HCT116 (cell line): ENCODE data around the gene HSPA12A. TPM values are rescaled to one million over a fixed set of nuclear protein-coding genes. Genes with fewer than 3 reads are reported as not detected.

Experiments used
- ATAC-seq: fragments of 200-7000 bp; cut with Tn5 transposase; 2 replicates; pipeline ENCODE4 v1.9.1; 2020; ENCODE audit warnings: mild to moderate bottlenecking, moderate library complexity
- Bru-seq: library from RNA; stranded (reverse); fragments of 400-500 nt; gene quantifications from one replicate; lab custom pipeline; 2021; lab: Mats Ljungman, UMichigan
- BruChase-seq, 2 experiments: library from RNA; stranded (reverse); fragments of 400-500 nt; gene quantifications; one replicate each; lab custom pipeline; 2021; lab: Mats Ljungman, UMichigan
- BruUV-seq: library from RNA; stranded (reverse); fragments of 400-500 nt; replicated peaks from 2 replicates; lab custom pipeline; 2021; lab: Mats Ljungman, UMichigan
- CTCF ChIA-PET: fragments of 300-600 bp; sonication (Branson Sonifier 250); formaldehyde crosslinking; loops from one replicate; lab custom pipeline; 2021; ENCODE audit warnings: antibody characterized with exemption; lab: Charles Lee
- POLR2A ChIA-PET: fragments of 300-600, 350-600 bp; sonication (Branson Sonifier 250); formaldehyde crosslinking; loops from one replicate; lab custom pipeline; 2021; ENCODE audit warnings: antibody characterized with exemption; lab: Charles Lee
- RAD21 ChIA-PET, 2 experiments: fragments of 300-600 bp; sonication (Branson Sonifier 250); formaldehyde crosslinking; loops; one replicate each; lab custom pipeline; 2023; ENCODE audit warnings: low total read pairs in 2 of 2; ENCODE audit not compliant: uncharacterized antibody in 2 of 2, unreplicated experiment in 2 of 2, low non-redundant PET in 1 of 2; lab: Charles Lee
- DNase-seq: peaks from one replicate; pipeline ENCODE4 v3.0.0-alpha.2; 2010; ENCODE audit warnings: low read depth, low spot score
- H2AFZ ChIP-seq: fragments of 200-600 bp; shearing (Covaris generic), sonication (generic); 2 replicates; pipeline ENCODE4 v1.6.1; 2017; ENCODE audit warnings: low read depth, mixed run types, mixed read lengths, antibody characterized with exemption, low read length; ENCODE audit not compliant: poor library complexity, severe bottlenecking
- H3K27ac ChIP-seq: 2 replicates; pipeline ENCODE4 v1.5.1; 2012; ENCODE audit warnings: low read depth, low read length
- H3K27me3 ChIP-seq: fragments of 200-600 bp; sonication (generic); 2 replicates; pipeline ENCODE4 v1.6.1; 2016; ENCODE audit warnings: mixed run types, low read length, mixed read lengths; ENCODE audit not compliant: insufficient read depth
- H3K36me3 ChIP-seq, 2 experiments: fragments of 200-500 bp in 1 of 2; fragments of 200-600 bp in 1 of 2; sonication (Bioruptor generic) in 1 of 2; sonication (generic) in 1 of 2; 2 replicates each; pipeline versions ENCODE4 v1.5.1 to v1.6.1; 2014 to 2016; ENCODE audit warnings: low read length in 2 of 2, inconsistent platforms in 1 of 2, mixed read lengths in 1 of 2, mixed run types in 1 of 2; ENCODE audit not compliant: insufficient read depth in 2 of 2, control insufficient read depth in 1 of 2
- H3K4me1 ChIP-seq, 2 experiments: fragments of 200-600 bp in 1 of 2; sonication (generic) in 1 of 2; 2 replicates each; pipeline versions ENCODE4 v1.5.1 to v1.6.1; 2012 to 2017; ENCODE audit warnings: low read length in 2 of 2, inconsistent platforms in 1 of 2, mild to moderate bottlenecking in 1 of 2, mixed read lengths in 1 of 2, mixed run types in 1 of 2, moderate library complexity in 1 of 2; ENCODE audit not compliant: insufficient read depth in 2 of 2, control insufficient read depth in 1 of 2
- H3K4me2 ChIP-seq: fragments of 200-600 bp; sonication (generic); 2 replicates; pipeline ENCODE4 v1.6.1; 2017; ENCODE audit warnings: mixed run types, low read length, mixed read lengths
- H3K4me3 ChIP-seq, 2 experiments: fragments of 200-600 bp in 1 of 2; sonication (generic) in 1 of 2; replicated peaks in 1 of 2; 2 replicates each; pipeline ENCODE4 v1.5.1; 2011 to 2016; ENCODE audit warnings: low read length in 2 of 2, control low read depth in 1 of 2, low read depth in 1 of 2, mild to moderate bottlenecking in 1 of 2, mixed read lengths in 1 of 2, mixed run types in 1 of 2
- H3K79me2 ChIP-seq: fragments of 200-600 bp; sonication (generic); 2 replicates; pipeline ENCODE4 v1.6.1; 2017; ENCODE audit warnings: mild to moderate bottlenecking, mixed run types, low read length, moderate library complexity, mixed read lengths; ENCODE audit not compliant: insufficient read depth
- H3K9ac ChIP-seq: fragments of 200-600 bp; sonication (generic); 2 replicates; pipeline ENCODE4 v1.6.1; 2016; ENCODE audit warnings: low read length, mixed read lengths
- H3K9me2 ChIP-seq: fragments of 200-600 bp; sonication (generic), shearing (Covaris generic); 2 replicates; pipeline ENCODE4 v1.6.1; 2017; ENCODE audit warnings: mixed run types, mild to moderate bottlenecking, moderate library complexity; ENCODE audit not compliant: insufficient read depth
- H3K9me3 ChIP-seq, 2 experiments: fragments of 200-500 bp in 1 of 2; fragments of 200-600 bp in 1 of 2; sonication (Bioruptor generic) in 1 of 2; sonication (generic) in 1 of 2; 2 replicates each; pipeline ENCODE4 v1.6.1; 2014 to 2017; ENCODE audit warnings: low read length in 2 of 2, mixed read lengths in 2 of 2, inconsistent platforms in 1 of 2, low read depth in 1 of 2, mild to moderate bottlenecking in 1 of 2, mixed run types in 1 of 2, moderate library complexity in 1 of 2; ENCODE audit not compliant: control insufficient read depth in 1 of 2, insufficient read depth in 1 of 2
- H4K20me1 ChIP-seq: fragments of 200-600 bp; sonication (generic), shearing (Covaris generic); 2 replicates; pipeline ENCODE4 v1.6.1; 2017; ENCODE audit warnings: mixed run types, mild to moderate bottlenecking, moderate library complexity; ENCODE audit not compliant: insufficient read depth
- ATF3 ChIP-seq: IDR thresholded peaks from 2 replicates; pipeline ENCODE4 v1.6.1; 2012
- CBX3 ChIP-seq: IDR thresholded peaks from 2 replicates; pipeline ENCODE4 v1.6.1; 2012; ENCODE audit warnings: low read depth
- CEBPB ChIP-seq: IDR thresholded peaks from 2 replicates; pipeline ENCODE4 v1.6.1; 2012; ENCODE audit warnings: low read depth
- CTCF ChIP-seq, 3 experiments: fragments of 200-600 bp in 1 of 3; sonication (generic) in 1 of 3; IDR thresholded peaks in 2 of 3; conservative IDR thresholded peaks in 1 of 3; 2 replicates each; pipeline ENCODE4 v1.5.1; 2012 to 2017; ENCODE audit warnings: low read depth in 2 of 3, low read length in 2 of 3, antibody characterized with exemption in 1 of 3, borderline replicate concordance in 1 of 3, control low read depth in 1 of 3, mild to moderate bottlenecking in 1 of 3, mixed read lengths in 1 of 3, mixed run types in 1 of 3, moderate library complexity in 1 of 3; ENCODE audit not compliant: insufficient read depth in 1 of 3
- EGR1 ChIP-seq: IDR thresholded peaks from 2 replicates; pipeline ENCODE4 v1.6.1; 2012; ENCODE audit warnings: low read depth
- ELF1 ChIP-seq: IDR thresholded peaks from 2 replicates; pipeline ENCODE4 v1.6.1; 2012; ENCODE audit warnings: low read depth, borderline replicate concordance
- EZH2 ChIP-seq: fragments of 200-600 bp; sonication (generic); IDR thresholded peaks from 2 replicates; pipeline ENCODE4 v1.6.1; 2017; ENCODE audit warnings: antibody characterized with exemption, mixed run types
- EZH2phosphoT487 ChIP-seq: fragments of 200-600 bp; IDR thresholded peaks from 2 replicates; pipeline ENCODE4 v1.6.1; 2018; ENCODE audit warnings: antibody characterized with exemption, borderline replicate concordance
- FOSL1 ChIP-seq: IDR thresholded peaks from 2 replicates; pipeline ENCODE4 v1.6.1; 2012; ENCODE audit warnings: low read depth
- JUND ChIP-seq: IDR thresholded peaks from 2 replicates; pipeline ENCODE4 v1.6.1; 2012
- MAX ChIP-seq: IDR thresholded peaks from 2 replicates; pipeline ENCODE4 v1.6.1; 2012
- POLR2A ChIP-seq: IDR thresholded peaks from 2 replicates; pipeline ENCODE4 v1.7.0; 2011; ENCODE audit warnings: borderline replicate concordance; ENCODE audit not compliant: insufficient read depth, insufficient read length; ENCODE audit errors: extremely low read depth
- POLR2AphosphoS5 ChIP-seq: IDR thresholded peaks from 2 replicates; pipeline ENCODE4 v1.6.1; 2011; ENCODE audit warnings: mild to moderate bottlenecking, low read depth, low read length, moderate library complexity
- SIN3A ChIP-seq: IDR thresholded peaks from 2 replicates; pipeline ENCODE4 v1.6.1; 2012; ENCODE audit warnings: low read depth
- SP1 ChIP-seq: IDR thresholded peaks from 2 replicates; pipeline ENCODE4 v1.6.1; 2012; ENCODE audit warnings: low read depth
- SRF ChIP-seq: IDR thresholded peaks from 2 replicates; pipeline ENCODE4 v1.6.1; 2012; ENCODE audit warnings: low read depth
- TCF7L2 ChIP-seq: IDR thresholded peaks from 2 replicates; pipeline ENCODE4 v1.7.0; 2011; ENCODE audit warnings: borderline replicate concordance, inconsistent platforms; ENCODE audit not compliant: insufficient read depth, insufficient read length; ENCODE audit errors: extremely low read depth
- YY1 ChIP-seq: IDR thresholded peaks from 2 replicates; pipeline ENCODE4 v1.6.1; 2011; ENCODE audit warnings: low read length, low read depth, moderate library complexity, mild to moderate bottlenecking; ENCODE audit not compliant: insufficient replicate concordance; ENCODE audit errors: extremely low read depth
- ZBTB33 ChIP-seq: IDR thresholded peaks from 2 replicates; pipeline ENCODE4 v1.6.1; 2011; ENCODE audit warnings: mild to moderate bottlenecking, low read length, moderate library complexity; ENCODE audit not compliant: insufficient replicate concordance; ENCODE audit errors: extremely low read depth
- ZFX ChIP-seq: fragments of 450-650 bp; IDR thresholded peaks from 2 replicates; pipeline ENCODE4 v1.6.1; 2017
- ZNF274 ChIP-seq: fragments of 200-500 bp; sonication (Bioruptor generic); IDR thresholded peaks from 2 replicates; pipeline ENCODE4 v1.6.1; 2014; ENCODE audit warnings: mild to moderate bottlenecking, low read depth, low read length, inconsistent platforms
- intact Hi-C: fragments of 100-400 bp; cut with micrococcal nuclease; formaldehyde crosslinking; loops from 2 replicates; pipeline ENCODE4 v1.10.0; 2022
- long read RNA-seq: library from polyadenylated mRNA; unstranded; transcript quantifications from one replicate; pipeline ENCODE4 v2.0.0, GENCODE V29; 2021; ENCODE audit not compliant: unreplicated experiment
- polyA plus RNA-seq: library from polyadenylated mRNA; unstranded; fragments of >200 nt; gene quantifications from 2 replicates; pipeline ENCODE4 v1.2.1, GENCODE V29; 2012; ENCODE audit warnings: missing spikeins
- total RNA-seq: library from RNA; stranded (reverse); gene quantifications from one replicate; pipeline ENCODE4 v1.2.1, GENCODE V29; 2021; ENCODE audit not compliant: unreplicated experiment

HSPA12A gene
- 19.8 TPM for total RNA-seq
- 7.0 and 8.9 TPM in 2 replicates for polyA plus RNA-seq
- Bru-seq, nascent RNA = percentile 58 among the genes with signal in this experiment
- percentile 72 among the genes with signal in this experiment for BruChase-seq, experiment 1, labeled RNA remaining after a 6-hour chase
- percentile 74 among the genes with signal in this experiment for BruChase-seq, experiment 2, labeled RNA remaining after a 2-hour chase
- long read RNA-seq, full-length matches to known transcripts = 2 of 14 reads
- long read RNA-seq, partial matches to known transcripts = 4 of 14 reads
- long read RNA-seq, other reads (novel, unspliced or antisense) = 8 of 14 reads

GRCh38 chr10:116742367-116743265 lies at the start of gene HSPA12A:
HSPA12A (minus strand) TSS chr10:116742566; CDS start chr10:116742469, 97 bp downstream.
- Histone ChIP-seq H3K9me3 (no peaks in the 10 kb centered on the region), H3K27ac (peak within 1 kb of the TSS; percentile 81), H3K27me3 (no peaks in the 10 kb centered on the region), H4K20me1 (no peaks in the 10 kb centered on the region), H3K36me3 (no peaks in the 10 kb centered on the region), H3K4me3 (peak within 1 kb of the TSS; percentile 57 to 78), H2AFZ (peak within 1 kb of the TSS; percentile 37), H3K9ac (peak within 1 kb of the TSS; percentile 76), H3K4me1 (peaks cover 6 to 18% of the 10 kb centered on the region in 2 experiments; a peak in 3 of 4 replicates), H3K4me2 (peak within 1 kb of the TSS; percentile 88), H3K79me2 (peaks cover 17% of the 10 kb centered on the region; the same call in 1 of the 2 replicates), H3K9me2 (no peaks in the 10 kb centered on the region)
- ATAC-seq (peak; percentile 88), DNase-seq (peak; percentile 50)
- ChIA-PET RAD21 (interaction anchor here in 1 of 2 experiments (0.6 kb wide), 1 partner anchor 44 kb away, joined by 3 read pairs; no protein-coding TSS in a partner anchor), CTCF (interaction anchor here (0.6 to 1.7 kb wide), 5 partner anchors 12 to 115 kb away, joined by 3 to 7 read pairs (median 4); no protein-coding TSS in a partner anchor), POLR2A (interaction anchor here (0.6 to 1.2 kb wide), 3 partner anchors 8 to 59 kb away, joined by 3 read pairs; no protein-coding TSS in a partner anchor)
- no TSS peak for BruUV-seq
- intact Hi-C loops = no loop called here
- no peak for TF ChIP-seq SP1
- no peak for TF ChIP-seq ZBTB33
- TF ChIP-seq CBX3 = no peak
- TF ChIP-seq YY1 = peak; percentile 19
- TF ChIP-seq ATF3 = no peak
- no peak for TF ChIP-seq JUND
- no peak for TF ChIP-seq EZH2phosphoT487
- no peak for TF ChIP-seq CEBPB
- TF ChIP-seq EZH2 = no peak
- TF ChIP-seq MAX = no peak
- no peak for TF ChIP-seq TCF7L2
- TF ChIP-seq SIN3A = no peak
- peak; percentile 96 for TF ChIP-seq POLR2AphosphoS5
- TF ChIP-seq CTCF (IDR thresholded peaks at IDR 0.05 in 2 of 3, conservative IDR thresholded peaks at IDR 0.05 in 1 of 3; ENCODE audit: borderline replicate concordance in 1 of 3, insufficient read depth in 1 of 3, low read depth in 2 of 3, low read length in 2 of 3) = no peak
- peak; percentile 81 for TF ChIP-seq POLR2A
- TF ChIP-seq ZFX = peak; percentile 92
- no peak for TF ChIP-seq ZNF274
- TF ChIP-seq SRF = peak; percentile 99
- TF ChIP-seq EGR1 = no peak
- TF ChIP-seq ELF1 = no peak
- TF ChIP-seq FOSL1 = no peak
